ENCODE data around the gene KIF1B. TPM values are rescaled to one million over a fixed set of nuclear protein-coding genes. Genes with fewer than 3 reads are reported as not detected.

The KIF1B gene
- total RNA-seq, 1 donor from 2014 or later, result 38.0 TPM

DNA sequence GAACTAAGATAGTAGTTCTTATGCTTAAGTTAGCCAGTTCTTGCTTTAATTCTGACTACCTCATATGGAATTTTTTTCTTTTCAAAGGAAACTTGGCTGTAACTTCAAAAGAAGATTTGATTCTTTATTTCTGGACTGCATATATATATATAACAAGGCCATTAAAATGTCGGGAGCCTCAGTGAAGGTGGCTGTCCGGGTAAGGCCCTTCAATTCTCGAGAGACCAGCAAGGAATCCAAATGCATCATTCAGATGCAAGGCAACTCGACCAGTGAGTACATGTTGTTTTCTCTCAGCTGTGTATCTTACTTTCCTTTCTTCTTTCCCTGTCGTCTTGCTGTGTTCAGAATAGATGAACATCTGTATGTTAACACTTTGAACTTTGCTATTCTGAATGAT is 21.8 kb downstream of the KIF1B start:
- no peaks in the 10 kb centered on the region for H3K9me3 ChIP-seq
- peaks cover 15% of the 10 kb centered on the region for H3K36me3 ChIP-seq
- TF ChIP-seq, protein P1, sequence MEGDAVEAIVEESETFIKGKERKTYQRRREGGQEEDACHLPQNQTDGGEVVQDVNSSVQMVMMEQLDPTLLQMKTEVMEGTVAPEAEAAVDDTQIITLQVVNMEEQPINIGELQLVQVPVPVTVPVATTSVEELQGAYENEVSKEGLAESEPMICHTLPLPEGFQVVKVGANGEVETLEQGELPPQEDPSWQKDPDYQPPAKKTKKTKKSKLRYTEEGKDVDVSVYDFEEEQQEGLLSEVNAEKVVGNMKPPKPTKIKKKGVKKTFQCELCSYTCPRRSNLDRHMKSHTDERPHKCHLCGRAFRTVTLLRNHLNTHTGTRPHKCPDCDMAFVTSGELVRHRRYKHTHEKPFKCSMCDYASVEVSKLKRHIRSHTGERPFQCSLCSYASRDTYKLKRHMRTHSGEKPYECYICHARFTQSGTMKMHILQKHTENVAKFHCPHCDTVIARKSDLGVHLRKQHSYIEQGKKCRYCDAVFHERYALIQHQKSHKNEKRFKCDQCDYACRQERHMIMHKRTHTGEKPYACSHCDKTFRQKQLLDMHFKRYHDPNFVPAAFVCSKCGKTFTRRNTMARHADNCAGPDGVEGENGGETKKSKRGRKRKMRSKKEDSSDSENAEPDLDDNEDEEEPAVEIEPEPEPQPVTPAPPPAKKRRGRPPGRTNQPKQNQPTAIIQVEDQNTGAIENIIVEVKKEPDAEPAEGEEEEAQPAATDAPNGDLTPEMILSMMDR (IDR thresholded peaks at IDR 0.05), result no peak
- H3K4me3 ChIP-seq, result no peak overlapping the region
- peaks cover 2% of the 10 kb centered on the region for H3K4me1 ChIP-seq
- intact Hi-C loops (cut with DNase I), result no loop called here
- no peak overlapping the region for H3K27ac ChIP-seq
- ATAC-seq (no peak), DNase-seq (no peak)
- no peaks in the 10 kb centered on the region for H3K27me3 ChIP-seq (ENCODE audit: low read depth)

DNA sequence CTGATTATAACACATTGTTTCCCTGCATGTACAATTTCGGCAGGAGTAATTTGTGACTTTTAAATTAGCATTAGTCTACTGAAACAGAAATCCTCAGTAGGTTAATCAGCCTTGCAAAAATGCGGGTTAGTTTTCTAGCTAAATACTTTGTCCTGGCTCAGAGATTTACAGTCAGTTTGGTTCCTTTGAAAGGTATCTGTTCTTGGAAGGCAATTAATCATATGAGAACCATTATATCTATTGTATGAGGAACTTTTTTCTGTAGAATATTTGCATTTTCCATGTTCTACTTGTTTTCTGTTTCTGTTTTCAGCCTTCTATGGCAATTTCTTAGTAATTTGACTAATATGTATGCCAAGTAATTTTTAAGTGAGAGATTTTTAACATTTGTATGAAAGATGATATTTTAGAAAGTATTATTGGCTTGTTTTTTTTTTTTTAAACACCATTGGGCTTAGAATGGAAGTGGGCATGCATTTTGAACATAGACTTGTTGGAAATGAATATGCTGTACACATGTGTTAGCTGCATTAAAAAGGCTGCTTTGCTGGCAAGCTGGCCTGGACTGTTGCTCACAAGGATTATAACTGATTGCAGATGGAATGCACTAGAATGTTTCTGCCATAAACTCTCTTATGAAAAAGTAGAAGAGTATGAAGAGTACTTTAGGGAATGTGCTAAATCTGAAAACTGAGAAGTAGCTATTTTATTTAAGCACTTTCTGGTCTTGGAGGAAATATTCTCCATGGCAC is 26.2 kb downstream of the KIF1B start:
- H3K9me3 ChIP-seq, result no peaks in the 10 kb centered on the region
- peaks cover 15% of the 10 kb centered on the region for H3K36me3 ChIP-seq
- TF ChIP-seq, protein P1 (IDR thresholded peaks at IDR 0.05), result no peak
- H3K4me3 ChIP-seq, result no peak overlapping the region
- H3K27ac ChIP-seq, result no peak overlapping the region
- no peak for DNase-seq
- no peaks in the 10 kb centered on the region for H3K27me3 ChIP-seq (ENCODE audit: low read depth)
- H3K4me1 ChIP-seq, result peaks cover 5% of the 10 kb centered on the region
- no peak for ATAC-seq
- intact Hi-C loops (cut with DNase I), result no loop called here

DNA sequence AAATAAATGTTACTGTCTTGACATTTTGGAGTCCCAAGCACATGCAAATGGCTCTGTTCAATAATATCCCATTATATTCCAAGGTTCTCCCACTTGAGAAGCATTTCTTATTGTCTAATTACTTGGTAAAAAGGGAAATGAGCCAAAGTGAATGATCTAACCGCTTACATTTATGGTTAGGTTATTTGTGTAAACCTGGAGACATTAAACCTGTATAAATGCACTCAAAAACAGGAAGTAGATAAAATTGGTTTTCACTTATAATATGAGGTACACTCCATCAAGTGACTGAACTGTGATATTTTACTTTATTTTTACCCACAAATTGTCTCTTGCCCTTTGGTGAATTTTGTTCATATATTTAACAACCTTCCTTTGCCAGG is 26.8 kb downstream of the KIF1B start:
- intact Hi-C loops (cut with DNase I), result no loop called here
- Histone ChIP-seq H3K9me3 (no peaks in the 10 kb centered on the region), H3K36me3 (peaks cover 15% of the 10 kb centered on the region), H3K4me1 (peaks cover 5% of the 10 kb centered on the region), H3K4me3 (no peak overlapping the region), H3K27ac (no peak overlapping the region), H3K27me3 (ENCODE audit: low read depth) (no peaks in the 10 kb centered on the region)
- ATAC-seq, result no peak
- no peak for DNase-seq
- TF ChIP-seq, protein P1 (IDR thresholded peaks at IDR 0.05), result no peak

DNA sequence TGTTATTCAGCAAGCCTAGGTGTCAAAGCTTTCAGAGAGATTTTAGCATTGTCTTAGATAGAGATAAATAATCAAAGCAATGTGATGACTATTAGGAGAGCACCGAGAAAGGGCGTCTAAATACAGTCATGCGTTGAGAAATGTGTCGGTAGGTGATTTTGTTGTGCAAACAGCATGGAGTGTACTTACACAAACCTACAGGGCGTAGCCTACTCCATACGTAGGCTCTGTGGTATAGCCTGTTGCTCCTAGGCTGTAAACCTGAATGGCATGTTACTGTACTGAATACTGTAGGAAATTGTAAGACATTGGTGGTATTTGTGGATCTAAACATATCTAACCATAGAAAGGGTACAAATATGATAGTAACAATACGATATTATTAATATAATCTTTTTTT is 31.8 kb downstream of the KIF1B start:
- ATAC-seq (no peak), DNase-seq (no peak)
- no peak overlapping the region for H3K4me3 ChIP-seq
- no peaks in the 10 kb centered on the region for H3K9me3 ChIP-seq
- H3K36me3 ChIP-seq, result no peaks in the 10 kb centered on the region
- TF ChIP-seq, protein P1 (IDR thresholded peaks at IDR 0.05), result no peak
- H3K27ac ChIP-seq, result no peak overlapping the region
- intact Hi-C loops (cut with DNase I), result no loop called here
- H3K4me1 ChIP-seq, result peaks cover 4% of the 10 kb centered on the region
- no peaks in the 10 kb centered on the region for H3K27me3 ChIP-seq (ENCODE audit: low read depth)

DNA sequence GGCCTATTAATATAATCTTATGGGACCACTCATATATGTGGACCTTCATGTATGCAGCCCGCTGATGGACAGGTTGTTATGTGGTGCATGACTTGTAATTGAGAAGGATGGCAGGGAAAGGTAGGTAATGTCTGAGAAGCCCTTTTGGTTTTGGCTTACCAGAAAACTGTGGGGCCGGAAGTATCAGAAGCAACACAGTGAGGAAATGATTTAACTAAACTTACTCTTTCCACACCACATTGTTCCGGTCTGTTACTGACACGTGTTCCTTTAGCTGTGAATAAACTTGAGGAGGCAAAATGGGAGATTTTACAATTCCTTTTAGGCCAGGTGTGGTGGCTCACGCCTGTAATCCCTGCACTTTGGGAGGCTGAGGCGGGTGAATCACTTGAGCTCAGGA is 32.4 kb downstream of the KIF1B start:
- DNase-seq, result no peak
- Histone ChIP-seq H3K36me3 (no peaks in the 10 kb centered on the region), H3K27me3 (ENCODE audit: low read depth) (no peaks in the 10 kb centered on the region), H3K27ac (no peak overlapping the region), H3K9me3 (no peaks in the 10 kb centered on the region), H3K4me1 (no peaks in the 10 kb centered on the region), H3K4me3 (no peak overlapping the region)
- intact Hi-C loops (cut with DNase I), result no loop called here
- peak in 1 of 2 donors; percentile 27 for ATAC-seq
- TF ChIP-seq, protein P1 (IDR thresholded peaks at IDR 0.05), result no peak
